A549 (cell line): Measurements from ENCODE around the gene SULT2A1. TPM values are rescaled to one million over a fixed set of nuclear protein-coding genes. Genes with fewer than 3 reads are reported as not detected.

ENCODE experiments used
- ATAC-seq, 2 experiments: fragments of 200-7000 bp in 1 of 2; fragments of >200 bp in 1 of 2; cut with Nextera tagmentation in 1 of 2; cut with Tn5 transposase in 1 of 2; 3 replicates each; pipeline versions ENCODE4 v1.8.0 to v1.9.1; 2018 to 2020; ENCODE audit warnings: mild to moderate bottlenecking in 1 of 2, moderate library complexity in 1 of 2
- CTCF ChIA-PET: fragments of 300-600 bp; sonication (Branson Sonifier 250); formaldehyde crosslinking; extraction: SDS; loops from one replicate; lab custom pipeline; 2021; ENCODE audit warnings: antibody characterized with exemption, inconsistent platforms; lab: Yijun Ruan, JAX
- POLR2A ChIA-PET: fragments of 350-600 bp; formaldehyde crosslinking; extraction: SDS; loops from one replicate; lab custom pipeline; 2021; ENCODE audit warnings: antibody characterized with exemption, inconsistent platforms; lab: Yijun Ruan, JAX
- DNase-seq, 2 experiments: peaks; one replicate each; pipeline versions ENCODE4 v3.0.0 to v3.0.0-alpha.2; 2011 to 2016; ENCODE audit warnings: low read depth in 1 of 2, low spot score in 1 of 2
- FAIRE-seq: peaks from 2 replicates; lab custom pipeline; 2011; peaks lifted over from hg19 to GRCh38; lab: Jason Lieb, UNC
- H3K27ac ChIP-seq, 2 experiments: fragments of >200 bp; sonication (Bioruptor Twin); formaldehyde crosslinking; 3 replicates each; pipeline ENCODE4 v1.5.1; 2016 to 2017
- H3K4me1 ChIP-seq: fragments of >200 bp; sonication (Bioruptor Twin); formaldehyde crosslinking; 3 replicates; pipeline ENCODE4 v1.6.1; 2016
- H3K4me2 ChIP-seq: fragments of >200 bp; sonication (Bioruptor Twin); formaldehyde crosslinking; 3 replicates; pipeline ENCODE4 v1.6.1; 2016
- H3K4me3 ChIP-seq: fragments of >200 bp; sonication (Bioruptor Twin); formaldehyde crosslinking; 3 replicates; pipeline ENCODE4 v1.5.1; 2016
- H3K9me3 ChIP-seq: fragments of >200 bp; sonication (Bioruptor Twin); formaldehyde crosslinking; 3 replicates; pipeline ENCODE4 v1.6.1; 2016
- BCL3 ChIP-seq: fragments of >200 bp; sonication (Bioruptor Twin); formaldehyde crosslinking; IDR thresholded peaks from 3 replicates; pipeline ENCODE4 v1.6.1; 2016
- CBX2 ChIP-seq: fragments of 200-600 bp; sonication (generic); IDR thresholded peaks from 2 replicates; pipeline ENCODE4 v1.6.1; 2016; ENCODE audit warnings: low read depth, mild to moderate bottlenecking, borderline replicate concordance
- CBX8 ChIP-seq: fragments of 200-600 bp; sonication (generic); IDR thresholded peaks from 2 replicates; pipeline ENCODE4 v1.6.1; 2016
- CEBPB ChIP-seq, 2 experiments: fragments of >200 bp in 1 of 2; sonication (Bioruptor Twin) in 1 of 2; formaldehyde crosslinking in 1 of 2; IDR thresholded peaks; 2 replicates each; pipeline ENCODE4 v1.6.1; 2012 to 2016
- CHD2 ChIP-seq: fragments of 150-350 bp; IDR thresholded peaks from 2 replicates; pipeline ENCODE4 v1.6.1; 2014; ENCODE audit warnings: low read length; ENCODE audit not compliant: partially characterized antibody
- CHD4 ChIP-seq: fragments of 200-600 bp; sonication (generic); IDR thresholded peaks from 2 replicates; pipeline ENCODE4 v1.6.1; 2016; ENCODE audit warnings: antibody characterized with exemption, mild to moderate bottlenecking, borderline replicate concordance
- CTCF ChIP-seq: fragments of >200 bp; sonication (Bioruptor Twin); formaldehyde crosslinking; IDR thresholded peaks from 3 replicates; pipeline ENCODE4 v1.5.1; 2016
- E2F6 ChIP-seq: IDR thresholded peaks from 2 replicates; pipeline ENCODE4 v1.6.1; 2012; ENCODE audit warnings: low read depth, borderline replicate concordance
- ELK1 ChIP-seq: fragments of 150-350 bp; IDR thresholded peaks from 2 replicates; pipeline ENCODE4 v1.6.1; 2014; ENCODE audit warnings: low read depth, mild to moderate bottlenecking, low read length
- ESRRA ChIP-seq: fragments of 150-350 bp; IDR thresholded peaks from 2 replicates; pipeline ENCODE4 v1.6.1; 2014; ENCODE audit warnings: mild to moderate bottlenecking, low read length, borderline replicate concordance
- FOSL2 ChIP-seq, 2 experiments: fragments of 450-650 bp in 1 of 2; fragments of >200 bp in 1 of 2; sonication (Bioruptor Twin) in 1 of 2; formaldehyde crosslinking; IDR thresholded peaks; 2 replicates each; pipeline versions ENCODE4 v1.5.0 to v1.6.1; 2016 to 2020; ENCODE audit warnings: mild to moderate bottlenecking in 1 of 2, moderate library complexity in 1 of 2
- GATA3 ChIP-seq: IDR thresholded peaks from 2 replicates; pipeline ENCODE4 v1.6.1; 2012; ENCODE audit warnings: borderline replicate concordance
- HES2 ChIP-seq: fragments of >200 bp; sonication (Bioruptor Twin); formaldehyde crosslinking; IDR thresholded peaks from 2 replicates; pipeline ENCODE4 v1.6.1; 2016
- HOXB5 ChIP-seq: fragments of 250-450 bp; sonication (Bioruptor Pico); IDR thresholded peaks from 2 replicates; pipeline ENCODE4 v1.5.0; 2020; ENCODE audit warnings: mild to moderate bottlenecking, moderate library complexity
- JUN ChIP-seq, 2 experiments: fragments of >200 bp; sonication (Bioruptor Twin); formaldehyde crosslinking; IDR thresholded peaks; 2 replicates in 1 of 2; 3 replicates in 1 of 2; pipeline ENCODE4 v1.6.1; 2016 to 2017
- JUNB ChIP-seq: fragments of >200 bp; sonication (Bioruptor Twin); formaldehyde crosslinking; IDR thresholded peaks from 2 replicates; pipeline ENCODE4 v1.6.1; 2016
- KDM5A ChIP-seq: fragments of 200-600 bp; sonication (generic); IDR thresholded peaks from 2 replicates; pipeline ENCODE4 v1.6.1; 2016; ENCODE audit warnings: antibody characterized with exemption, mild to moderate bottlenecking
- MAX ChIP-seq: IDR thresholded peaks from 2 replicates; pipeline ENCODE4 v1.6.1; 2012
- MAZ ChIP-seq: fragments of 150-350 bp; IDR thresholded peaks from 2 replicates; pipeline ENCODE4 v1.6.1; 2014; ENCODE audit warnings: antibody characterized with exemption, low read depth, low read length, borderline replicate concordance
- PHF8 ChIP-seq: fragments of 200-600 bp; sonication (generic); IDR thresholded peaks from 2 replicates; pipeline ENCODE4 v1.6.1; 2016; ENCODE audit warnings: low read depth, mild to moderate bottlenecking, antibody characterized with exemption, moderate library complexity, borderline replicate concordance
- RAD21 ChIP-seq, 2 experiments: fragments of >200 bp in 1 of 2; sonication (Bioruptor Twin) in 1 of 2; formaldehyde crosslinking in 1 of 2; IDR thresholded peaks in 1 of 2; conservative IDR thresholded peaks in 1 of 2; 2 replicates in 1 of 2; 3 replicates in 1 of 2; pipeline ENCODE4 v1.6.1; 2012 to 2018; ENCODE audit warnings: inconsistent platforms in 1 of 2
- RARB ChIP-seq: fragments of 250-450 bp; sonication (Bioruptor Pico); IDR thresholded peaks from 2 replicates; pipeline ENCODE4 v1.8.0; 2021; ENCODE audit warnings: mild to moderate bottlenecking, moderate library complexity
- RFX5 ChIP-seq: fragments of 450-650 bp; IDR thresholded peaks from 2 replicates; pipeline ENCODE4 v1.7.1; 2014; ENCODE audit warnings: antibody characterized with exemption, mild to moderate bottlenecking, moderate library complexity
- RNF2 ChIP-seq: fragments of 200-600 bp; sonication (generic); IDR thresholded peaks from 2 replicates; pipeline ENCODE4 v1.6.1; 2016; ENCODE audit warnings: low read depth, mild to moderate bottlenecking, antibody characterized with exemption, moderate library complexity, borderline replicate concordance
- SMC3 ChIP-seq: fragments of >200 bp; sonication (Bioruptor Twin); formaldehyde crosslinking; IDR thresholded peaks from 3 replicates; pipeline ENCODE4 v1.6.1; 2018; ENCODE audit warnings: inconsistent platforms
- TFCP2L1 ChIP-seq: fragments of 250-450 bp; sonication (Bioruptor Pico); IDR thresholded peaks from 2 replicates; pipeline ENCODE4 v1.5.0; 2021; ENCODE audit warnings: mild to moderate bottlenecking
- ZC3H11A ChIP-seq: fragments of 450-650 bp; IDR thresholded peaks from 2 replicates; pipeline ENCODE4 v1.6.1; 2014; ENCODE audit warnings: antibody characterized with exemption, mild to moderate bottlenecking
- WGBS: methylation state at CpG from one replicate; pipeline ENCODE4 v1.1.6; 2017; ENCODE audit errors: missing lambda C conversion rate; 5-methylcytosine and 5-hydroxymethylcytosine counted together
- polyA plus RNA-seq, 4 experiments: library from polyadenylated mRNA; depleted of rRNA in 3 of 4; stranded (reverse); fragments of >200 nt; fragmentation: RNase III in 1 of 4; extraction: RNeasy Plus Mini Kit Qiagen cat#74134 plus additional on column Dnase treatment in 1 of 4; gene quantifications; 2 replicates in 3 of 4; 3 replicates in 1 of 4; pipeline ENCODE4 v1.2.3, GENCODE V29; 2011 to 2017

Gene SULT2A1
- polyA plus RNA-seq, 2 of the 4 experiments (the other 2 are of a cell fraction): not detected

- no peak for TF ChIP-seq ESRRA
- TF ChIP-seq BCL3: no peak
- TF ChIP-seq ELK1: no peak
- no peak for TF ChIP-seq CEBPB (IDR thresholded peaks at IDR 0.05)
- no peak for TF ChIP-seq CTCF
- no peak for TF ChIP-seq RNF2
- no peak for TF ChIP-seq JUNB
- TF ChIP-seq GATA3: no peak
- no peak for TF ChIP-seq HOXB5
- no peak for TF ChIP-seq KDM5A
- no peak for TF ChIP-seq TFCP2L1 (CRISPR knock-in tag)
- no peak for TF ChIP-seq CBX8
- no peak for TF ChIP-seq FOSL2 (IDR thresholded peaks at IDR 0.05)
- TF ChIP-seq FOSL2 (CRISPR knock-in tag; IDR thresholded peaks at IDR 0.05): no peak
- no peak for TF ChIP-seq CHD2
- TF ChIP-seq CBX2: no peak
- TF ChIP-seq RARB (CRISPR knock-in tag): no peak
- TF ChIP-seq MAZ: no peak
- no peak for TF ChIP-seq HES2
- TF ChIP-seq JUN (IDR thresholded peaks at IDR 0.05): no peak
- ChIA-PET POLR2A (no interaction called here), CTCF (interaction anchor here (1.0 to 22.4 kb wide), 7 partner anchors 9 to 403 kb away, joined by 3 to 330 read pairs (median 4); no protein-coding TSS in a partner anchor)
- Histone ChIP-seq H3K9me3 (no peaks in the 10 kb centered on the region), H3K4me2 (no peak overlapping the region), H3K4me3 (no peak overlapping the region), H3K4me1 (no peaks in the 10 kb centered on the region), H3K27ac (no peak overlapping the region)
- WGBS: 46% methylated on average over 10 of the region's 10 CpGs
- no peak for ATAC-seq
- FAIRE-seq: no peak
- DNase-seq: no peak
Measured at GRCh38 chr19:47839913-47840312, 46.2 kb downstream of the SULT2A1 start.

GRCh38 chr19:47839411-47839810 lies 46.7 kb downstream of the SULT2A1 start:
- Histone ChIP-seq H3K4me3 (no peak overlapping the region), H3K9me3 (no peaks in the 10 kb centered on the region), H3K27ac (no peak overlapping the region), H3K4me1 (no peaks in the 10 kb centered on the region), H3K4me2 (no peak overlapping the region)
- TF ChIP-seq ZC3H11A (no peak), CTCF (no peak), RAD21 (conservative IDR thresholded peaks at IDR 0.05 in 1 of 2, IDR thresholded peaks at IDR 0.05 in 1 of 2) (no peak), CHD2 (no peak), E2F6 (no peak), JUNB (no peak), JUN (IDR thresholded peaks at IDR 0.05) (no peak), CHD4 (no peak), KDM5A (no peak), RFX5 (no peak), ELK1 (no peak), HES2 (no peak), SMC3 (no peak), MAX (no peak), CBX2 (no peak), PHF8 (no peak)
- CTCF ChIA-PET: interaction anchor here (1.0 to 22.4 kb wide), 7 partner anchors 10 to 403 kb away, joined by 3 to 330 read pairs (median 4); no protein-coding TSS in a partner anchor
- ATAC-seq (no peak), FAIRE-seq (no peak), DNase-seq (no peak)
- WGBS: 71% methylated on average over 16 of the region's 16 CpGs
- POLR2A ChIA-PET: no interaction called here
